ENCODE measurements around the gene SOS1. TPM values are rescaled to one million over a fixed set of nuclear protein-coding genes. Genes with fewer than 3 reads are reported as not detected.
"Not testable (repeated sequence)": the region's sequence is repeated elsewhere in the genome, so short reads cannot be mapped to it uniquely, and the experiment has no call there.

SOS1 gene
- total RNA-seq, 1 experiment from 2014 or later: 8.4 TPM

DNA sequence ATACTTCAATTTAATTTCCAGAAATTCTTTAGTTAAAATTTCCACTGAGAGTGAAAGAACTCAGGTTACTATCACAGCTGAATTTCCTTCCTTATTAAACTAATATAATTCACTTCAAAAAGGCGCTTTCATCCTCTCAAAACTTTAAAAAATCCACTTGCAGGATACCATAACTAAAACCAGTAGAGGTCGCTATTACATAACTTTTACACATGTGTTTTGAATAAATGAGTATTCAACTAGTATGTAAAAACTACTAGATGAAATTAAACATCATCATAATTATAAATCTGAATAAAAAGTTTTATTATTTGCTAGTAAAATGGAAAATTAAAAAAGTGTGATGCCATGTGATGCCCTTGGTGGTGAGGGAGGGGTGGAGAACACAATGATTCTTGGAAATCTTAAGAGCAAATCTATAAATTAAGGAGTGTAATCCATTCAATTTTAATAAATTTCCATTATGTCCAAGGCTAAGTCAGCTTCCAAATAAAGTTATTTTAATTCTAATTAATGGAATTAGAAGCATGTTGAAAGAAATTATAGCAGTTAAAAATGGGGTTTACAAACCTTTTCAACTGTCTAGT is 61.4 kb downstream of the SOS1 start:
- Histone ChIP-seq H3K4me3 (ENCODE audit: insufficient read depth, low read depth, low read length) (no peak overlapping the region), H3K36me3 (replicated peaks; ENCODE audit: control insufficient read depth, insufficient read depth, low read length) (no peaks in the 10 kb centered on the region; the same call in 1 of the 2 replicates), H3K27me3 (ENCODE audit: control insufficient read depth, insufficient read depth, low read length) (no peaks in the 10 kb centered on the region)
- DNase-seq: peak; percentile 24

- Histone ChIP-seq H3K27me3 (ENCODE audit: control insufficient read depth, insufficient read depth, low read length) (no peaks in the 10 kb centered on the region), H3K36me3 (replicated peaks; ENCODE audit: control insufficient read depth, insufficient read depth, low read length) (no peaks in the 10 kb centered on the region; the same call in 1 of the 2 replicates), H3K4me3 (ENCODE audit: insufficient read depth, low read depth, low read length) (no peak overlapping the region)
- no peak for DNase-seq
Observed at GRCh38 chr2:39058101-39058500, 62.8 kb downstream of the SOS1 start.

DNA sequence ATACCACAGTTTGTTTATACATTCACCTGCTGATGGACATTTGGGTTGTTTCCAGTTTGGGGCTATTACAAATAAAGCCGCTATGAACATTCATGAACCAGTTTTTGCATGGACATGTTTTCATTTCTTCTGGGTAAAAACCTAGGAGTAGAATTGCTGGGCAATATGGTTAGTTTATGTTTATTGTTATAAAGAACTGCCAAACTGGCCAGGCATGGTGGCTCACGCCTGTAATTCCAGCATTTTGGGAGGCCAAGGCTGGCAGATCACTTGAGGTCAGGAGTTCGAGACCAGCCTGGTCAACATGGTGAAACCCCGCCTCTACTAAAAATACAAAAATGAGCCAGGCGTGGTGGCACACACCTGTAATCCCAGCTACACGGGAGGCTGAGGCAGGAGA is 68.2 kb downstream of the SOS1 start:
- not testable (repeated sequence) for H3K4me3 ChIP-seq (ENCODE audit: insufficient read depth, low read depth, low read length); DNase-seq; H3K27me3 ChIP-seq (ENCODE audit: control insufficient read depth, insufficient read depth, low read length); H3K36me3 ChIP-seq (replicated peaks; ENCODE audit: control insufficient read depth, insufficient read depth, low read length)

DNA sequence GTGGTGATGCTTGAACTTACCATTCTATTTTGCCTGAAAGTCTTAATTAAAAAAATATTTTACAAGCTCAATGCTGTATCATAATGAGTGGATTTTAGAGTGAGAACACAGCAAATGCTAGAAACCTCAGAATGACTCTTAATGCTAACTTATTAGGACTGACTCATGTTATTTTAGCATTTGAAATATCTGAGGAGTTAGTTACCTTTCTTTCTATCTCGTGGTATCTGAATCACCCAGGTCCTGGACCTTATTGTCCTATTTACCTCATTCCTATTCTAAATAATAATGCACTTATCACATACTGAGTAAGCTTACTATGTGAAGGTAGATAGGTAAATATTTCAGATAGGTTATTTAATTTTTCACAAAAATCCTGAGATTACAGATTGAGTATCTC is 70.7 kb downstream of the SOS1 start:
- no peak for DNase-seq
- Histone ChIP-seq H3K4me3 (ENCODE audit: insufficient read depth, low read depth, low read length) (no peak overlapping the region), H3K36me3 (replicated peaks; ENCODE audit: control insufficient read depth, insufficient read depth, low read length) (peaks cover 1% of the 10 kb centered on the region; the same call in 1 of the 2 replicates), H3K27me3 (ENCODE audit: control insufficient read depth, insufficient read depth, low read length) (no peaks in the 10 kb centered on the region)

DNA sequence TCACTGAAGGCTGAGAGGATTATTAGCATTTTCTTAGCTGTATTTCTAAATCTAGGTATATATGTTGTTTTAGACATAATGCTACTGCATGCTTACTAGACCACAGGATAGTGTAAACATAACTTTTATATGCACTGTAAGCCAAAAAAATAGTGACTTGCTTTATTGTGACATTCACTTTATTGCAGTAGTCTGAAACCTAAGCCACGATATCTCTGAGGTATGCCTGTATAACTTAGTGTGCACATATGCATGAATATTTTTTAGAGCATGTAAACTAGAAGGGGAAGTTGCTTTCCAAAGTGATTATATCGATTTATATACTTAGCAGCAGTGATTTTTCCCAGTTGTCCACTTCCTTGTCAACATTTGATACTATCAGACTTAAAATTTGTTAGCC is 81.8 kb downstream of the SOS1 start:
- DNase-seq: no peak
- Histone ChIP-seq H3K36me3 (replicated peaks; ENCODE audit: control insufficient read depth, insufficient read depth, low read length) (no peaks in the 10 kb centered on the region), H3K4me3 (ENCODE audit: insufficient read depth, low read depth, low read length) (no peak overlapping the region), H3K27me3 (ENCODE audit: control insufficient read depth, insufficient read depth, low read length) (no peaks in the 10 kb centered on the region)

DNA sequence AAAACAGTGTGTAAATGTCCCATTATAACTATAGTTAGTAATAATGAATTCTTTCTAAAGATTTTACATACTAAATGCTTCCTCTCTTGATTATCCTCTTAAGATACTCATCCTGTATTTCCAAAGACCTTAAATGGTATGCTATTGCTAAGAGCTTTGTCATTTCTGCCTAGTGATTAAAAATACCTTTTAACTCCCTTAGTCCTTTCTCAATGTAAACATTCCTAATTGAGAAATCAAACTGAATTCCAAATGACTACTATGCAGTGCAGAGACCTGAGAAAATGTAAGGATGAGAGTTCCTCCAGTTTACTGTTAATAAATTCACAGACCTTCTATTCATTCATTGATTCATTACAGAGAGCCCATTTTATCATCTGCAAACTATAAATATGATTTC is 86.9 kb downstream of the SOS1 start:
- no peak overlapping the region for H3K4me3 ChIP-seq (ENCODE audit: insufficient read depth, low read depth, low read length)
- no peaks in the 10 kb centered on the region for H3K27me3 ChIP-seq (ENCODE audit: control insufficient read depth, insufficient read depth, low read length)
- no peak for DNase-seq
- H3K36me3 ChIP-seq (replicated peaks; ENCODE audit: control insufficient read depth, insufficient read depth, low read length): peaks cover 2% of the 10 kb centered on the region; the same call in 1 of the 2 replicates

DNA sequence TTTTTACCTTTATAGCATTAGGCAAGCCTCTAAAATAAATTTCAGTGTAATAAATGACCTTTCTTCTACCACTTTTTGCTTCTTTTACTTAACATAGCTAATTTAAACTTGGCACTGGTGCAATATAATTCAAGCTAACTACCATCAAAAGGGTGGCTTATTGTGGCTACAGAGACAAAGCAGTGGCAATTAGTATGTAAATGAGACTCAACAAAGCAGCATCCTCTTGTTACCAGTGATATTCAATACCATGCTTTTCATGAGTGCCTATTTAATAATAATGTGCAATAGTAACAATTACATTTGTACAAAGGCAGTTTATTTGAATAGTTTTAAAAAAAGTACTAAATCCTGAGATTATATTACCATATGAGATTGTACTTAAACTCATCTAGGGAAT is 93.4 kb downstream of the SOS1 start:
- Histone ChIP-seq H3K27me3 (ENCODE audit: control insufficient read depth, insufficient read depth, low read length) (no peaks in the 10 kb centered on the region), H3K4me3 (ENCODE audit: insufficient read depth, low read depth, low read length) (no peak overlapping the region), H3K36me3 (replicated peaks; ENCODE audit: control insufficient read depth, insufficient read depth, low read length) (peaks cover 2% of the 10 kb centered on the region)
- DNase-seq: no peak

- H3K36me3 ChIP-seq (replicated peaks; ENCODE audit: control insufficient read depth, insufficient read depth, low read length): no peaks in the 10 kb centered on the region; the same call in 1 of the 2 replicates
- DNase-seq: no peak
- H3K27me3 ChIP-seq (ENCODE audit: control insufficient read depth, insufficient read depth, low read length): no peaks in the 10 kb centered on the region
- H3K4me3 ChIP-seq (ENCODE audit: insufficient read depth, low read depth, low read length): no peak overlapping the region
Observed at GRCh38 chr2:39024833-39025232, 96.0 kb downstream of the SOS1 start.

DNA sequence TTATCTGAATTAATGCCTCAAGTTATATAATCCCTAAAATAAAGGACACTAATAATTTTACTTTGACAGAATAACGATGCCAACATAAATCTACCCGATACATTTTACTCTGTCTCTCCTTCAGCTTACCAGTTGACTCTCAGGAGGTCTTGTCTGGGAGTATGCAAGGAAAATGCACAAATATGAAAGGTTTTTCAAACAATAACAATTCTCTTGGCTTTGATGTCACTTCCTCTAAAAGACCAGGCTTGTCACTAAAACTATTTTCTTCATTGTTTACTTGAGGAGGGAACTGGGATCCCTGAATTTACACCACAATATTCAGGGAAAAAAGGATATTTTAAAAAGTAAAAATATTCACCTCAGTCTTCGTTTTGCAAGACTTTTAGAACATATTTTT is 97.2 kb downstream of the SOS1 start:
- Histone ChIP-seq H3K36me3 (replicated peaks; ENCODE audit: control insufficient read depth, insufficient read depth, low read length) (no peaks in the 10 kb centered on the region; the same call in 1 of the 2 replicates), H3K27me3 (ENCODE audit: control insufficient read depth, insufficient read depth, low read length) (no peaks in the 10 kb centered on the region), H3K4me3 (ENCODE audit: insufficient read depth, low read depth, low read length) (no peak overlapping the region)
- DNase-seq: no peak

DNA sequence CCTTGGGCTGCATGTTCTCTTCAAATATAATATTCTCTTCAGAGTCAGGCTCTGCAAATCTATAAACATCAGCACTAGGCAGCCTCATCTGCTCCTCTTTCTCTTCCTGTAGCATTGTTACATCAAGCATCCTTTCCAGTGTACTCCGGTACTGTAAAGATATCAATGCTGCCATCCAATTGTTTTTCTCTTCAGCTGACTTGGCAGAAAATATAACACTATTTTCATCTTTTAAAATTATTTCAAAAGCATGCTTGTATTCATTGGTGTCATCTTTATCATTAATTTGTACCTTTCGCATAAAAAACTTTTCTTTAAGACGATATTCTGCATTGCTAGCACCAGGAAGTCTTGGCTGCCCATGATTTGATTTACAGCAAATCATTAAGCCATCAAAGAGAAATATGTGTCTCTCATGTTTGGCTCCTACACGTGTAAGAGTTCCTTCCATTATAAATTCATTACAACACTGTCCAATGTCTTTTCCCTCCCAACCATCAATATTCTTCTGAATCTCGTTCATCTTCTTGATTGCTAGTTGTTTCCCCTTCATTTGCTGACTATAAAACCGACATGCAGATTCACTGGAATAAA is 98.1 kb downstream of the SOS1 start:
- H3K4me3 ChIP-seq (ENCODE audit: insufficient read depth, low read depth, low read length): no peak overlapping the region
- H3K36me3 ChIP-seq (replicated peaks; ENCODE audit: control insufficient read depth, insufficient read depth, low read length): no peaks in the 10 kb centered on the region; the same call in 1 of the 2 replicates
- H3K27me3 ChIP-seq (ENCODE audit: control insufficient read depth, insufficient read depth, low read length): no peaks in the 10 kb centered on the region
- no peak for DNase-seq

DNA sequence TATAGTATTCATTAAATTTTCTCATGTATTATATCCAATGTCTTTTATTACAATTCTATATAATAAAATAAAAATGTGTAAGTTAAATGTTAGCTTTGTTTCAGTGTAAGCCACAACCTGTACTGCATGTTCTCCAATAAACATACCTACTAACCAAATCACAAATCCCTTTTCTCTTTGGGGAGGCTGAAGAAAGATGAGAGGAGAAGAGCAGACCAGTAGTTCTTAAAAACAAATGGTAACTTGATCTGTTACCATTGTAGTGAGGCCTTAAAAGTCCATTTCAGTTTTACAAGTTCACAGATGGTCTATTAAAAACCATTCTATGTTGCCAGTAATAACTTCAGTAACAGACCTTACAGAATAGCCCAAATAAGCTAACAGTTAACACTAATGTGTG is 100.5 kb downstream of the SOS1 start:
- Histone ChIP-seq H3K4me3 (ENCODE audit: insufficient read depth, low read depth, low read length) (no peak overlapping the region), H3K36me3 (replicated peaks; ENCODE audit: control insufficient read depth, insufficient read depth, low read length) (no peaks in the 10 kb centered on the region; the same call in 1 of the 2 replicates), H3K27me3 (ENCODE audit: control insufficient read depth, insufficient read depth, low read length) (no peaks in the 10 kb centered on the region)
- no peak for DNase-seq

DNA sequence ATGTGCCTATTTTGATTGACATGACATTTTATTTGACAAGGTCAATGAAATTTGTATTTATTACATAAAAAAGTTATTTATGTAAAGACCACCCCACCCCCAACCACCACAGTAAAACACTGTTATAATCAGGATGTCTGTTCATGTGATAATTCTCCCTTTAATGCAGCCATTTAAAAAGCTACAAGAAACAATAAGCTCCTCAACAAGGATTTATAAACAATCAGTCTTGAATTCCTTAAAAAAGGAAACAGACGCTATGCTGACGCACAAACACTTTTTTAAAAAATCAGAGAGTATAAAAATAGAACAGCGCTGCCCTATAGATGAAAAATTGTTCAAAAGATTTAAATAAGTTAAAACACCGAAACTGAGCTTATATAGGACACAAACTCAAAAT is 102.2 kb downstream of the SOS1 start:
- no peaks in the 10 kb centered on the region; the same call in none of the 2 replicates for H3K36me3 ChIP-seq (replicated peaks; ENCODE audit: control insufficient read depth, insufficient read depth, low read length)
- H3K27me3 ChIP-seq (ENCODE audit: control insufficient read depth, insufficient read depth, low read length): no peaks in the 10 kb centered on the region
- no peak for DNase-seq
- no peak overlapping the region for H3K4me3 ChIP-seq (ENCODE audit: insufficient read depth, low read depth, low read length)

DNA sequence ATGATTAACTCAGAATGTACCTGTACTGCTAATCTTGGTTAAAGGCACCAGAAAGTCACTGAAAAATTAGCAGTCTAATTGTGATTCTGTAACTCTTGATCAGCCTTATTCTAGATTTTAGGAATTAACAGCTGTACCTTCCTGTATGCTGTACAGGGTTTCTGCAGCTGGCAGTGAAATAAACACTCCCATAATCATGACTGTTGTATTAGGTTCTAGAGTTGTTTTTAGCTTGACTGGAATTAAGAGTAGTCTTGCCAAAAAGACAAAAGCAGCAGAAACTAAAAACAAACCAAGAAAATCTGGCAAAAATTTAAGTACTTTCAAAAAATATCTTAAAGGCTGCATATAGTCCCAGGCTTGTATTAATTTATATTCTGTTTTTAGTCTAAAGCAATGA is 103.5 kb downstream of the SOS1 start:
- DNase-seq: no peak
- H3K27me3 ChIP-seq (ENCODE audit: control insufficient read depth, insufficient read depth, low read length): no peaks in the 10 kb centered on the region
- H3K36me3 ChIP-seq (replicated peaks; ENCODE audit: control insufficient read depth, insufficient read depth, low read length): no peaks in the 10 kb centered on the region; the same call in none of the 2 replicates
- H3K4me3 ChIP-seq (ENCODE audit: insufficient read depth, low read depth, low read length): no peak overlapping the region

DNA sequence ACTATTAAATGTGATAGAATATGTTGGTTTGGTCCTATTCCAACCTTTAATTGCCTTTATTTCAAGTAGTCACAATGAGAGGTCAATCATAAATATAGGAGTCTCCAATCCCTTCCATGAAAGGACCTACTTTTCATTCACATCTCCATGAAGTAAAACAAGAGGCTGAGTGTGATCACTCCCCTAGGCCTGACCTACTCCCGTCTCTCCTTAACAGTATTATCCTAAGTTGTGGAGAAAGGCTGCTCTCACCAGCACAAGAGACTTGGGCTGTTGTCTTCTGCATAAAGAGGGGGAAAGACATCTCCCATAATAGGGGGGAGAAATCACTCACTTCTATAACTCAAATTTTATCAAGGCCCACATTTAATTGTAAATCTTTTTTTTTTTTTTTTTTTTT is 105.4 kb downstream of the SOS1 start:
- H3K27me3 ChIP-seq (ENCODE audit: control insufficient read depth, insufficient read depth, low read length): no peaks in the 10 kb centered on the region
- no peaks in the 10 kb centered on the region; the same call in none of the 2 replicates for H3K36me3 ChIP-seq (replicated peaks; ENCODE audit: control insufficient read depth, insufficient read depth, low read length)
- DNase-seq: no peak
- no peak overlapping the region for H3K4me3 ChIP-seq (ENCODE audit: insufficient read depth, low read depth, low read length)

- no peak for DNase-seq
- H3K4me3 ChIP-seq (ENCODE audit: insufficient read depth, low read depth, low read length): no peak overlapping the region
- no peaks in the 10 kb centered on the region for H3K27me3 ChIP-seq (ENCODE audit: control insufficient read depth, insufficient read depth, low read length)
- H3K36me3 ChIP-seq (replicated peaks; ENCODE audit: control insufficient read depth, insufficient read depth, low read length): no peaks in the 10 kb centered on the region; the same call in none of the 2 replicates
Observed at GRCh38 chr2:39013871-39014270, 107.0 kb downstream of the SOS1 start.
